GM18870 (cell line): Measurements from ENCODE around the gene PALD1.

Experiments used
- ATAC-seq: cut with Tn5 transposase; IDR thresholded peaks from one replicate; pipeline ENCODE4 v1.9.1; 2021; ENCODE audit warnings: moderate library complexity; ENCODE audit not compliant: unreplicated experiment

PALD1 gene

DNA sequence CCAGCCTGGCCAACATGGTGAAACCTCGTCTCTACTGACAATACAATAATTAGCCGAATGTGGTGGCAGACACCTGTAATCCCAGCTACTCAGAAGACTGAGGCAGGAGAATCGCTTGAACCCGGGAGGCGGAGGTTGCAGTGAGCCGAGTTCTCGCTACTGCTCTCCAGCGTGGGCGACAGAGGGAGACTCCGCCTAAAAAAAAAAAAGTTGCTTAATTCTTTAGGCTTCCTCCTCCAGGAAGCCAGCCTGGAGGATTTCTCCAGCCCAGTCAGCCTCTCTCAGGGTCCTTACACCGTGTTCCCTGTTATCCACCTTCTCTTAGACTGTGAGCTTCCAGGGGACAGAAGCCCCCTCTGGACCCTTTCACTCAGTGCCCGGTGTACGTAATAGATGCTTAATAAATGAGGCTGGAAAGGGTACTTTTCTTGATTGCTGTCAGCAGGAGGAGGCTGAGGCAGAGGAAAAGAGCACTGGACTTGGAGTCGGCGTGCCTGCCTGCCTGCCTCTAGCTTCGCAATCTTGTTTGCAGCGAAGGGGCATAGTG is 20.7 kb upstream of the PALD1 start:
- no peak for ATAC-seq

GRCh38 chr10:70458329-70459060 is 20.1 kb upstream of the PALD1 start:
- ATAC-seq = no peak

GRCh38 chr10:70459061-70459773 is 19.4 kb upstream of the PALD1 start:
- ATAC-seq = no peak

DNA sequence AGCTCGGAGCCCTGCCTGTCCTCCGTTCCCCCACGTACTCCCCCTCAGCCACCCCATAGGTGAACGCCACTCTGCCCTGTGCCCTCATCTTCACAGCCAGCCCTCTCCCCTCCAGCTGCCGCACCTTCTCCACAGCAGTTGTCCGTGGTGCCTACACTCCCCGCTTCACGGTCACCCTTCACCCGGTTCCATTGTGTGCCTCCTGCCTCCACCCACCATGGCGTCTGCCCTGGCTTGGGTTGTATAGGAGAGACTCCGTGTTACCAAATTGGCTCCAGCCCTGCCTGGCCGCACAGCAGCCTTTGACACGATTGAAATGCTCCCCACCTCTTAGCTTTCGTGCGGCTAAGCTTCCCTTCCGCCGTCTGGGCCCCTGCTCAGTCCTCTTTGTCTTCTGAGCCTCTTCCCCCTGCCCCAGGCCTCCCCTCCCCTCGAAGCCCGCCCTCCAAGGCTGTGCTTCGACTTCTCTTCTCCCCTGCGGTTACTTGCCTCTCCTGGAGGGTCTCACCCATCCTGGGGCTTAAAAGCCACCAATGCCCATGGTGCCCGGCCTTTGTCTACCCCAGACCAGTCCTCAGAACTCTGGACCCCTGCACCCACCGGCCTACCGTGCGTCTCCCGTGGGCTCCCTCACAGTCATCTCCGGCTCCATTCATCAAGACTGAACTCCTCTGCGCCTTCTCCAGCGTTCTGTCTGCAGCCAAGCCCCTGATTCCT is 18.6 kb upstream of the PALD1 start:
- ATAC-seq = no peak

DNA sequence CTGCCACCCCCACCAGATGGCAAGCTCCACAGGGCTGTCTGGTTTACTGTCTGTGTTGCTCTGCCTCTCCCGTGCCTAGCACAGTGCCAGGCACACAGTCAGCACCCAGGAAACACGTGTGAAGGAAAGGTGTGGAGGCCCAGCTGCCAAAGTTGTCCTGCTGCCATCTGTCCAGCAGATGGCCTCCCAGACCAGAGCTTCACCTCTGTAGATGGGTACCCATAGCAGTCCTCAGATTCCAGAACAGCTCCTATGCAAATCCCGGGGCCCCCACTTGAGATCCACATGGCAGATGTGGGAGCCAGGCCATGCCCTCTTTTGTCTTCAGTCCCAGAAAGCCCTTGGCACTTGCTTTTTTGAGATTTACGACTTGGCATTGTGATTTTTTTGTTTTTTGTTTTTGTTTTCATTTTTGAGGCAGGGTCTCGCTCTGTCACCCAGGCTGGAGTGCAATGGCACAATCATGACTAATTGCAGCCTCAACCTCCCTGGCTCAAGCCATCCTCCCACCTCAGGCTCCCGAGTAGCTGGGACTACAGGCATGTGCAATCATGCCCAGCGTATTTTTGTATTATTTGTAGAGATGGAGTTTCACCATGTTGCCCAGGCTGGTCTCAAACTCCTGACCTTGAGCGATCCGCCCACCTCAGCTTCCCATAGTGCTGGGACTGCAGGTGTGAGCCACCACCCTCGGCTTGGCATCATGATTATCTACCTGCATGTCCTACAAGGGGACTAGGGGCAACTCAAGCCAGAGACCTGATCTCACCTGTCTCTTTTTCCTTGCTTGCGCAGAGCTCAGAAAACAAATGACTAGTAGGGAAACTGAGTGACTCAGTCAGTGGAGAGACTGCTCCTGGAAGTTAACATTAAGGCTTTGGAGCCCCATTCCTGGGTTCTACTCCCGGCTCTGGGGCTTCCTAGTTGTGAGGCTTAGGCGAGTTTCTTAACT is 16.9 kb upstream of the PALD1 start:
- ATAC-seq = no peak

GRCh38 chr10:70462349-70462984 is 16.1 kb upstream of the PALD1 start:
- ATAC-seq = no peak

- ATAC-seq = no peak
Observed at GRCh38 chr10:70465278-70465677, 13.3 kb upstream of the PALD1 start.

GRCh38 chr10:70465832-70466231 is 12.7 kb upstream of the PALD1 start:
- no peak for ATAC-seq

DNA sequence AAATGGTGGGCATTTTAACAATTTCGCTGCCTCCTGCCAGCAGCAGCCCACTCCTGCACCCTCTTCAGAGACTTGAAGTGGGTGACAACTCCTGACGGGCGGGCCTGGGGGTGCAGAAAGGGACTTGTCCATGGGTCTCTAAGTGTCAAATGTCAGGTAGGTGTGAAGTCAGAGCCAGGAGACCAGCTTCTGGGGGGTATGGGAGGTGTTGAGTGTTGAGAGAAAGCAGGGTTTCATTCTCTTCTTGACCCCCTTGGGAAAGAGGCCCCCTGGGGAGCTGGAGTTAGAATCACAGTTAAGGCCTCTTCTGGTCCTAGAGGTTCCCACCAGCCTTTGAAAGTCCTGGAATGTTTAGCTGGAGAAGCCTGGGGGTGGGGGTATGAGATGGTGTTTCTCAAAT is 11.6 kb upstream of the PALD1 start:
- no peak for ATAC-seq

DNA sequence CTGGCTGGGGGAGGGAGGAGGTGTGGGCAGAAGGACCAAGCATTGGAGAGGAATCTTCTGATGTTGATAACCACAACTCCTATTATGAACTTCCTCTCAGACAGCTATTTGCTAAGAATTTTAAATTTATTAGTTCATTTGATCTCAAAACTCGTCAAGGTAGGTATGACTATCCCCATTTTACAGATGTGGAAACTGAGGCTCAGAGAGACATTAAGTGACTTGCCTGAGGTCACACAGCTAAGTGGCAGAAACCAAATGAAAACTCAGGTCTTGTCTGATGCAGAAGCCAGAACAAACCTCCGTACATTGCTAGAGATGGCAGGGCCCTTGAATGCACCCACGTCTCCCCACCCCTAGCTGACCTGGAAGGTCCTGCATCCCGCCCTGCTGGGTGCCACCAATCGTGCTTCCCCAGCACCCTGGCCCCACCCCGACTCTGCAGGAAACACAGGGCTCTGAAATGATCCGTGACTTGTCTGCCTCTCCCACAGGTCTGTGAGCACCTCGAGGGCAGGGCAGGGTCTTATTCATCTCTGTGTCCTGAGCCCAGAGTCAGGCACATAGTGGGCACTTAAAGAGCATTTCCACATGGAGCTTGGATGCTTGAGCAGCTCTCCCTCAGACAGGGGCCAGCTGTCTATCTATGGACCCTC is 5.6 kb upstream of the PALD1 start:
- ATAC-seq = no peak

GRCh38 chr10:70474780-70475179 is 3.8 kb upstream of the PALD1 start:
- no peak for ATAC-seq

GRCh38 chr10:70475661-70476060 is 2.9 kb upstream of the PALD1 start:
- ATAC-seq = no peak

- ATAC-seq = no peak
Observed at GRCh38 chr10:70476249-70477035, 2.1 kb upstream of the PALD1 start.

DNA sequence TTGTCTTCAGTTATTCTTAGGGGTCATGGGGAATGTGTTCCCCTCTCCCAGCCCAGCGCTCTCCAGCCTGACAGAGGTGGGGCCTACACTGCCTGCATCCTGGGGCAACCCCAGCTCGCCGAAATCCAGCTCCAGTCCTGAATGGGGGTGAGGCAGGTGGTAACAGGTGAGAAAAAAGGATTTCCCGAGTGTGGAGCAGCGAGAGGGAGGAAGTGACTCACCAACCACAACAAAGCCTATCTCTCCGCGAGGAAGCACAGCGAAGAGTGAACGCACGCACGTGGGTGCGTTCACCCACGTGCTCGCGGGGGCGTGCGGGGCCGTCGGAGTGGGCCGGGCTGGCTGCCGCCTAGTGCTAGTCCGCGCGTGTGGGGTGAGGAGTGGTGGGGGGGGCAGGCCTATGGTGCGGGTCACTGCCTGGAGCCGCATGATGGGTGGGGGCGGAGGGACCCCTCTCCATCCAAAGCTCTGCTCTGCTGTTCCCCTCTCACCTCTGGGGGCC is 855 bp upstream of the PALD1 start:
- ATAC-seq = no peak

DNA sequence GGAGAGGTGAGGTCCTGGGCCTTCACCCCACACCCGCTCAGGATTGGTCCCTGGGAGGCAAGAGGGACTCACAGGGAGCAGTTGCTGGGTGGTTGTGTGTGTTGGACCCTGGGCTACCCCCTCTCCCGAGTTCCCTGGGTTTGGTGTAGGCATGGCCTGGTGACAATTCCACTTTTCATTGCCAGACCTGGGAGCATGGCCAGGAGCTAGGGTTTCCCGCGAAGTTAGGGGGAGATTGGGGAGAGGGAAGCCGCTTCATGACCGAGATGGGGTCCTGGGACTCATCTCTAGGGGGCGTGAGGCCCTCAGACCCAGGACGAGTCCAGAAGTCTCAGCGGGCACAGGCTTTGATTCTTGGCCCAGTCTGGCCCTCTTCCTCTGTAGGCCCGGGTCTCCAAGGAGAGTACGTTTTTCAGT is 606 bp downstream of the PALD1 start:
- ATAC-seq = no peak

- no peak for ATAC-seq
Observed at GRCh38 chr10:70479626-70480238, 1.2 kb downstream of the PALD1 start.

- no peak for ATAC-seq
Observed at GRCh38 chr10:70480239-70480861, 1.8 kb downstream of the PALD1 start.

DNA sequence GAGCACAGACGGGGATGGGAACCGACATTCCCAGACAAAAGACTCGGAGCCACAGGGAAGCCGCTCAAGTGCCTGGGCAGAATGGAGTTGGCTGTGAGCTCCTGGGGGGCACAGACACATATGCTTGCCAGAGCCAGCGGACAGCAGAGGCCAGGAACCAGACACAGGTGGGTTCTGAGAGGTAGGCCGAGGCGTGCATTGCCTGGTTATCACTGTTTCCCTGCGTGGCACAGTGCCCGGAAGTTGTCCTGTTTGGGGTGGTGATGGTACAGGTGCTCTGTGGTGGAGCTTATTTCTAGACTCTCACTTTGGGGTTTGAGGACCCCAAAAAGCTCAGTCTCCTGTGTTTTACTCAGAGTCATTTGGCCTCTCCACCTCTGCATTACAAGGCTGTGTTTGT is 2.5 kb downstream of the PALD1 start:
- no peak for ATAC-seq
